Astrocyte (in vitro differentiated cells and primary cell): ENCODE measurements around the gene TLR6.

Experiments used
- CTCF ChIP-seq: IDR thresholded peaks from 2 replicates; pipeline ENCODE4 v1.5.1; 2011; ENCODE audit warnings: low read depth, mild to moderate bottlenecking, inconsistent platforms, low read length, moderate library complexity; ENCODE audit not compliant: insufficient read depth
- EZH2 ChIP-seq: IDR thresholded peaks from 2 replicates; pipeline ENCODE4 v1.6.1; 2012; ENCODE audit warnings: mild to moderate bottlenecking, low read length, inconsistent platforms; ENCODE audit not compliant: insufficient read depth

GRCh38 chr4:38855466-38855865 lies 1.2 kb downstream of the TLR6 start:
- TF ChIP-seq CTCF (no peak), EZH2 (no peak)
